GM18867 (cell line): Measurements from ENCODE around the gene LCN6.

Experiments used
- ATAC-seq: cut with Tn5 transposase; IDR thresholded peaks from one replicate; pipeline ENCODE4 v1.9.1; 2021; ENCODE audit warnings: mild to moderate bottlenecking, moderate library complexity; ENCODE audit not compliant: unreplicated experiment

LCN6 gene

GRCh38 chr9:136694163-136694871 lies 54.0 kb downstream of the LCN6 start:
- no peak for ATAC-seq
